Heart right ventricle (tissue), 16 donors: ENCODE measurements around the gene PARK7. TPM values are rescaled to one million over a fixed set of nuclear protein-coding genes. Genes with fewer than 3 reads are reported as not detected.

ENCODE experiments used
- ATAC-seq, 8 donors: fragments of 200-7000 bp; cut with Tn5 transposase; one replicate each; pipeline ENCODE4 v1.9.1; 2020; ENCODE audit warnings: mild to moderate bottlenecking in 8 of 8, moderate library complexity in 8 of 8, moderate number of reproducible peaks in 1 of 8
- DNase-seq, 2 donors: peaks; one replicate each; pipeline ENCODE4 v3.0.0-alpha.2; 2020
- H3K27ac ChIP-seq, 10 donors: fragments of 200-600 bp; sonication (generic) in 2 of 10; one replicate each; pipeline versions ENCODE4 v1.5.0 to v1.8.0; 2020 to 2022; ENCODE audit warnings: mild to moderate bottlenecking in 3 of 10
- H3K27me3 ChIP-seq, 7 donors: fragments of 200-600 bp; one replicate each; pipeline ENCODE4 v1.8.0; 2021 to 2022; ENCODE audit warnings: mild to moderate bottlenecking in 2 of 7
- H3K36me3 ChIP-seq, 9 donors: fragments of 200-600 bp; sonication (generic) in 1 of 9; one replicate each; pipeline versions ENCODE4 v1.5.0 to v1.8.0; 2020 to 2022; ENCODE audit warnings: mild to moderate bottlenecking in 2 of 9
- H3K4me1 ChIP-seq, 9 donors: fragments of 200-600 bp; sonication (generic) in 1 of 9; one replicate each; pipeline versions ENCODE4 v1.5.0 to v1.8.0; 2020 to 2022; ENCODE audit warnings: mild to moderate bottlenecking in 4 of 9
- H3K4me3 ChIP-seq, 10 donors: fragments of 200-600 bp; sonication (generic) in 2 of 10; one replicate each; pipeline versions ENCODE4 v1.5.0 to v1.8.0; 2020 to 2022; ENCODE audit warnings: mild to moderate bottlenecking in 7 of 10, moderate library complexity in 2 of 10
- H3K9me3 ChIP-seq, 11 donors: fragments of 200-600 bp in 10 of 11; sonication (generic) in 2 of 11; one replicate each; pipeline versions ENCODE4 v1.5.0 to v1.8.0; 2013 to 2022; ENCODE audit warnings: mild to moderate bottlenecking in 2 of 11, control low read depth in 1 of 11, moderate library complexity in 1 of 11
- CTCF ChIP-seq, 9 donors: fragments of 200-600 bp; sonication (generic) in 2 of 9; IDR thresholded peaks; one replicate each; pipeline versions ENCODE4 v1.5.0 to v1.8.0; 2021 to 2022; ENCODE audit warnings: antibody characterized with exemption in 9 of 9, mild to moderate bottlenecking in 5 of 9, moderate library complexity in 1 of 9
- WGBS, 2 donors: extraction: QIAGEN DNeasy Blood & Tissue Kit; methylation state at CpG; one replicate each; pipeline ENCODE4 v1.1.7; 2013; ENCODE audit warnings: inconsistent platforms in 1 of 2; 5-methylcytosine and 5-hydroxymethylcytosine counted together
- intact Hi-C, 10 donors: fragments of 100-400 bp; cut with DNase I; formaldehyde crosslinking; loops; one replicate each; pipeline versions ENCODE4 v1.11.1 to v1.14.2; 2022
- polyA plus RNA-seq, 2 donors: library from polyadenylated mRNA; stranded (reverse); fragments of 200-250 nt; gene quantifications; one replicate each; pipeline ENCODE4 v1.2.3, GENCODE V29; 2013
- total RNA-seq, 10 donors: library from RNA; stranded (reverse); fragmentation: NEBNext Ultra II Directional in 3 of 10; extraction: Animal tissue kit (Norgen Biotek cat#: 25700) in 3 of 10; gene quantifications; one replicate each; pipeline versions ENCODE4 v1.2.1 to v1.2.4, GENCODE V29; 2021 to 2023
- donor health status: Arrhythmogenic right ventricular cardiomyopathy.
- donor health status: ischemic (EF 13 %, LVEDD 7.1; RV severe dilation, severe dysfunction).
- donor health status: healthy with polysubstance abuse.
- donor health status: DM: no; HTN: yes; CAD: no.
- donor health status: DM: no; HTN: no; CAD: no.
- donor health status: ischemic (EF 25% LVEDD 6.9; RV normal size, moderate dysfunction).
- donor health status: ischemic (EF 25% LVEDD 5.7; RV mildly dilated, moderate dysfunction).
- donor health status: healthy.
- donor health status: DM: yes; HTN: yes; CAD: no.
- donor health status: Ischemic cardiomyopathy.
- donor health status: ischemic (EF 35%, LVEDD 5.7; RV mildly dilated, moderate dysfunction).
- donor health status: nonischemic (EF 11% LVEDD 7.7; RV severe dilation, severe dysfunction).
- donor health status: DM: yes; HTN: yes; CAD: no.
- donor health status: PGD.
- donor health status: ischemic (EF 29% LVEDD 5.4; RV normal size, mild dysfunction).
- donor health status: nonischemic (EF 23%, LVEDD 6.1; RV moderate dilation, normal function).

PARK7 gene
- total and polyA plus RNA-seq, 12 donors = 322 to 462 (median 353) TPM

- Histone ChIP-seq H3K36me3 (no peaks in the 10 kb centered on the region), H3K27ac (peak within 1 kb of the TSS in 2 of 10 donors; percentile 31 to 83), H3K27me3 (peaks cover 0 to 58% (median 35%) of the 10 kb centered on the region in 7 donors), H3K9me3 (no peaks in the 10 kb centered on the region), H3K4me1 (peaks cover 0 to 50% (median 17%) of the 10 kb centered on the region in 9 donors), H3K4me3 (peak within 1 kb of the TSS in 2 of 10 donors; percentile 32 to 49)
- intact Hi-C loops = no loop called here
- TF ChIP-seq CTCF (IDR thresholded peaks at IDR 0.05) = no peak
- DNase-seq = no peak
- peak in 1 of 8 donors; percentile 12 for ATAC-seq
- WGBS, 2 donors = 44 to 48% methylated on average over 14 of the region's 14 CpGs
Observed at GRCh38 chr1:7940745-7941436, 20.6 kb upstream of the PARK7 start, which contains the start of gene TNFRSF9. TSS of gene TNFRSF9 (minus strand) at chr1:7940839. CDS start at chr1:7939994, 845 bp downstream.

- 75 to 78% methylated on average over 9 of the region's 9 CpGs for WGBS, 2 donors
- Histone ChIP-seq H3K4me3 (peak overlapping the region in 2 of 10 donors; percentile 32 to 49), H3K27ac (peak overlapping the region in 2 of 10 donors; percentile 31 to 83), H3K27me3 (peaks cover 0 to 55% (median 34%) of the 10 kb centered on the region in 7 donors), H3K4me1 (peaks cover 0 to 50% (median 17%) of the 10 kb centered on the region in 9 donors), H3K9me3 (no peaks in the 10 kb centered on the region), H3K36me3 (no peaks in the 10 kb centered on the region)
- ATAC-seq (peak in 1 of 8 donors; percentile 12), DNase-seq (no peak)
- intact Hi-C loops = no loop called here
- no peak for TF ChIP-seq CTCF (IDR thresholded peaks at IDR 0.05)
Observed at GRCh38 chr1:7941437-7941793, 20.1 kb upstream of the PARK7 start.

GRCh38 chr1:7942214-7942921 lies 19.1 kb upstream of the PARK7 start:
- DNase-seq (peak; percentile 50 to 65), ATAC-seq (peak; percentile 70 to 89 (median 86))
- 8% methylated on average over 32 to 40 of the region's 40 CpGs for WGBS, 2 donors
- intact Hi-C loops = no loop called here
- H3K27ac ChIP-seq = peak overlapping the region in 8 of 10 donors; percentile 14 to 83 (median 40)
- H3K36me3 ChIP-seq = no peaks in the 10 kb centered on the region
- H3K9me3 ChIP-seq = no peaks in the 10 kb centered on the region
- peak overlapping the region in 8 of 10 donors; percentile 3 to 49 (median 32) for H3K4me3 ChIP-seq
- H3K4me1 ChIP-seq = peaks cover 0 to 50% (median 17%) of the 10 kb centered on the region in 9 donors
- H3K27me3 ChIP-seq = peaks cover 0 to 45% (median 24%) of the 10 kb centered on the region in 7 donors
- peak in 7 of 9 donors; percentile 18 to 58 (median 43) for TF ChIP-seq CTCF (IDR thresholded peaks at IDR 0.05)

DNA sequence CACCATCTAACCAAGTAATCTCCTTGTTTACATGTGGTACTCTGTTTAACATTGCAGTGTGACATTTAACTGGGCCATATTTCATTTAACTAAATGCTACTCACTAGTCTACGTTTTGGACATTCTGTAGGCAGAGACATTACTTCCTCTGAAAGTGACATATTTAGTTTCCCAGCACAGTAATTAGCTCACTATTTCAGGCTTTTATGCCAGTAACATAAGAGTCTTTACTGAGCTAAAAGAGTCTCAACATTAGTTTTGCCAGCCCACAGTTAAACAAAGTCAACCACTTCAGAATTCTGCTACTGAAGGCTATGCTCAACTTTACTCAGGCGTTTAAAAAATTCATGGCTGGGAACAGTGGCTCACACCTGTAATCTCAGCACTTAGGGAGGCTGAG lies 18.3 kb upstream of the PARK7 start:
- no peak for ATAC-seq
- WGBS, 2 donors = 69 to 79% methylated on average over 2 of the region's 2 CpGs
- Histone ChIP-seq H3K9me3 (no peaks in the 10 kb centered on the region), H3K36me3 (no peaks in the 10 kb centered on the region), H3K27me3 (peaks cover 0 to 37% (median 19%) of the 10 kb centered on the region in 7 donors), H3K27ac (peak overlapping the region in 1 of 10 donors; percentile 83), H3K4me1 (peaks cover 0 to 50% (median 17%) of the 10 kb centered on the region in 9 donors), H3K4me3 (no peak overlapping the region)
- intact Hi-C loops = no loop called here
- DNase-seq = no peak
- TF ChIP-seq CTCF (IDR thresholded peaks at IDR 0.05) = no peak
